ENCODE measurements around the gene GMPS.

Gene GMPS

GRCh38 chr3:155978324-155978723 lies 107.9 kb downstream of the GMPS start:
- Histone ChIP-seq H3K36me3 (ENCODE audit: control insufficient read depth, insufficient read depth, low read length) (no peaks in the 10 kb centered on the region), H3K27ac (ENCODE audit: low read depth, low read length) (no peak overlapping the region), H3K27me3 (ENCODE audit: control insufficient read depth, insufficient read depth, low read length) (no peaks in the 10 kb centered on the region), H3K9me3 (ENCODE audit: control insufficient read depth, insufficient read depth, low read length) (no peaks in the 10 kb centered on the region), H3K9ac (ENCODE audit: low read depth, low read length) (no peak overlapping the region), H3K4me3 (ENCODE audit: low read depth, low read length) (no peak overlapping the region), H3K4me1 (ENCODE audit: control insufficient read depth, insufficient read depth, low read length) (no peaks in the 10 kb centered on the region)

GRCh38 chr3:155979746-155980145 lies 109.3 kb downstream of the GMPS start:
- no peak overlapping the region for H3K9ac ChIP-seq (ENCODE audit: low read depth, low read length)
- no peak overlapping the region for H3K27ac ChIP-seq (ENCODE audit: low read depth, low read length)
- no peaks in the 10 kb centered on the region for H3K4me1 ChIP-seq (ENCODE audit: control insufficient read depth, insufficient read depth, low read length)
- H3K9me3 ChIP-seq (ENCODE audit: control insufficient read depth, insufficient read depth, low read length) = no peaks in the 10 kb centered on the region
- H3K36me3 ChIP-seq (ENCODE audit: control insufficient read depth, insufficient read depth, low read length) = no peaks in the 10 kb centered on the region
- no peak overlapping the region for H3K4me3 ChIP-seq (ENCODE audit: low read depth, low read length)
- no peaks in the 10 kb centered on the region for H3K27me3 ChIP-seq (ENCODE audit: control insufficient read depth, insufficient read depth, low read length)

- Histone ChIP-seq H3K4me1 (ENCODE audit: control insufficient read depth, insufficient read depth, low read length) (no peaks in the 10 kb centered on the region), H3K9me3 (ENCODE audit: control insufficient read depth, insufficient read depth, low read length) (no peaks in the 10 kb centered on the region), H3K36me3 (ENCODE audit: control insufficient read depth, insufficient read depth, low read length) (no peaks in the 10 kb centered on the region), H3K9ac (ENCODE audit: low read depth, low read length) (no peak overlapping the region), H3K27ac (ENCODE audit: low read depth, low read length) (no peak overlapping the region), H3K4me3 (ENCODE audit: low read depth, low read length) (no peak overlapping the region), H3K27me3 (ENCODE audit: control insufficient read depth, insufficient read depth, low read length) (no peaks in the 10 kb centered on the region)
Observed at GRCh38 chr3:155981669-155982068, 111.2 kb downstream of the GMPS start.

- Histone ChIP-seq H3K9me3 (ENCODE audit: control insufficient read depth, insufficient read depth, low read length) (no peaks in the 10 kb centered on the region), H3K4me1 (ENCODE audit: control insufficient read depth, insufficient read depth, low read length) (no peaks in the 10 kb centered on the region), H3K27me3 (ENCODE audit: control insufficient read depth, insufficient read depth, low read length) (no peaks in the 10 kb centered on the region), H3K4me3 (ENCODE audit: low read depth, low read length) (no peak overlapping the region), H3K36me3 (ENCODE audit: control insufficient read depth, insufficient read depth, low read length) (no peaks in the 10 kb centered on the region), H3K9ac (ENCODE audit: low read depth, low read length) (no peak overlapping the region), H3K27ac (ENCODE audit: low read depth, low read length) (no peak overlapping the region)
Observed at GRCh38 chr3:155983834-155984474, 113.5 kb downstream of the GMPS start.

GRCh38 chr3:155984791-155985417 lies 114.5 kb downstream of the GMPS start:
- Histone ChIP-seq H3K9ac (ENCODE audit: low read depth, low read length) (no peak overlapping the region), H3K4me3 (ENCODE audit: low read depth, low read length) (no peak overlapping the region), H3K27ac (ENCODE audit: low read depth, low read length) (no peak overlapping the region), H3K27me3 (ENCODE audit: control insufficient read depth, insufficient read depth, low read length) (no peaks in the 10 kb centered on the region), H3K4me1 (ENCODE audit: control insufficient read depth, insufficient read depth, low read length) (no peaks in the 10 kb centered on the region), H3K36me3 (ENCODE audit: control insufficient read depth, insufficient read depth, low read length) (no peaks in the 10 kb centered on the region), H3K9me3 (ENCODE audit: control insufficient read depth, insufficient read depth, low read length) (no peaks in the 10 kb centered on the region)

GRCh38 chr3:155989536-155989935 lies 119.1 kb downstream of the GMPS start:
- Histone ChIP-seq H3K36me3 (ENCODE audit: control insufficient read depth, insufficient read depth, low read length) (no peaks in the 10 kb centered on the region), H3K4me1 (ENCODE audit: control insufficient read depth, insufficient read depth, low read length) (peaks cover 3% of the 10 kb centered on the region; the same call in 1 of the 2 replicates), H3K27me3 (ENCODE audit: control insufficient read depth, insufficient read depth, low read length) (no peaks in the 10 kb centered on the region), H3K4me3 (ENCODE audit: low read depth, low read length) (no peak overlapping the region), H3K9me3 (ENCODE audit: control insufficient read depth, insufficient read depth, low read length) (no peaks in the 10 kb centered on the region), H3K9ac (ENCODE audit: low read depth, low read length) (no peak overlapping the region), H3K27ac (ENCODE audit: low read depth, low read length) (no peak overlapping the region)

GRCh38 chr3:155991212-155991611 lies 120.8 kb downstream of the GMPS start:
- Histone ChIP-seq H3K9ac (ENCODE audit: low read depth, low read length) (no peak overlapping the region), H3K9me3 (ENCODE audit: control insufficient read depth, insufficient read depth, low read length) (no peaks in the 10 kb centered on the region), H3K4me1 (ENCODE audit: control insufficient read depth, insufficient read depth, low read length) (peaks cover 3% of the 10 kb centered on the region; the same call in 1 of the 2 replicates), H3K27ac (ENCODE audit: low read depth, low read length) (no peak overlapping the region), H3K36me3 (ENCODE audit: control insufficient read depth, insufficient read depth, low read length) (no peaks in the 10 kb centered on the region), H3K27me3 (ENCODE audit: control insufficient read depth, insufficient read depth, low read length) (no peaks in the 10 kb centered on the region), H3K4me3 (ENCODE audit: low read depth, low read length) (no peak overlapping the region)

- peaks cover 3% of the 10 kb centered on the region; the same call in 1 of the 2 replicates for H3K4me1 ChIP-seq (ENCODE audit: control insufficient read depth, insufficient read depth, low read length)
- H3K9ac ChIP-seq (ENCODE audit: low read depth, low read length) = no peak overlapping the region
- no peak overlapping the region for H3K4me3 ChIP-seq (ENCODE audit: low read depth, low read length)
- H3K27me3 ChIP-seq (ENCODE audit: control insufficient read depth, insufficient read depth, low read length) = no peaks in the 10 kb centered on the region
- H3K9me3 ChIP-seq (ENCODE audit: control insufficient read depth, insufficient read depth, low read length) = no peaks in the 10 kb centered on the region
- no peaks in the 10 kb centered on the region for H3K36me3 ChIP-seq (ENCODE audit: control insufficient read depth, insufficient read depth, low read length)
- H3K27ac ChIP-seq (ENCODE audit: low read depth, low read length) = no peak overlapping the region
Observed at GRCh38 chr3:155991847-155992246, 121.4 kb downstream of the GMPS start.
